HCT116 (cell line): ENCODE results near the gene CCK.

Experiments used
- CEBPB ChIP-seq: IDR thresholded peaks from 2 replicates; pipeline ENCODE4 v1.6.1; 2012; ENCODE audit warnings: low read depth
- CTCF ChIP-seq, 3 experiments: fragments of 200-600 bp in 1 of 3; sonication (generic) in 1 of 3; IDR thresholded peaks in 2 of 3; conservative IDR thresholded peaks in 1 of 3; 2 replicates each; pipeline ENCODE4 v1.5.1; 2012 to 2017; ENCODE audit warnings: low read depth in 2 of 3, low read length in 2 of 3, antibody characterized with exemption in 1 of 3, borderline replicate concordance in 1 of 3, control low read depth in 1 of 3, mild to moderate bottlenecking in 1 of 3, mixed read lengths in 1 of 3, mixed run types in 1 of 3, moderate library complexity in 1 of 3; ENCODE audit not compliant: insufficient read depth in 1 of 3
- ELF1 ChIP-seq: IDR thresholded peaks from 2 replicates; pipeline ENCODE4 v1.6.1; 2012; ENCODE audit warnings: low read depth, borderline replicate concordance
- EZH2 ChIP-seq: fragments of 200-600 bp; sonication (generic); IDR thresholded peaks from 2 replicates; pipeline ENCODE4 v1.6.1; 2017; ENCODE audit warnings: antibody characterized with exemption, mixed run types
- EZH2phosphoT487 ChIP-seq: fragments of 200-600 bp; IDR thresholded peaks from 2 replicates; pipeline ENCODE4 v1.6.1; 2018; ENCODE audit warnings: antibody characterized with exemption, borderline replicate concordance
- JUND ChIP-seq: IDR thresholded peaks from 2 replicates; pipeline ENCODE4 v1.6.1; 2012
- POLR2A ChIP-seq: IDR thresholded peaks from 2 replicates; pipeline ENCODE4 v1.7.0; 2011; ENCODE audit warnings: borderline replicate concordance; ENCODE audit not compliant: insufficient read depth, insufficient read length; ENCODE audit errors: extremely low read depth
- POLR2AphosphoS5 ChIP-seq: IDR thresholded peaks from 2 replicates; pipeline ENCODE4 v1.6.1; 2011; ENCODE audit warnings: mild to moderate bottlenecking, low read depth, low read length, moderate library complexity
- RAD21 ChIP-seq: IDR thresholded peaks from 2 replicates; pipeline ENCODE4 v1.6.1; 2012; ENCODE audit warnings: low read depth, mild to moderate bottlenecking
- REST ChIP-seq: IDR thresholded peaks from 2 replicates; pipeline ENCODE4 v1.6.1; 2012; ENCODE audit warnings: low read depth
- TF ChIP-seq, protein P1 (sequence below): IDR thresholded peaks from 2 replicates; pipeline ENCODE4 v1.6.1; 2012

GRCh38 chr3:42220436-42221121 is 45.4 kb downstream of the CCK start:
- TF ChIP-seq POLR2A (no peak), CTCF (IDR thresholded peaks at IDR 0.05 in 2 of 3, conservative IDR thresholded peaks at IDR 0.05 in 1 of 3; ENCODE audit: borderline replicate concordance in 1 of 3, insufficient read depth in 1 of 3, low read depth in 2 of 3, low read length in 2 of 3) (no peak), POLR2AphosphoS5 (no peak), CEBPB (no peak), EZH2 (no peak), REST (no peak), EZH2phosphoT487 (no peak), ELF1 (no peak), JUND (no peak), RAD21 (no peak)
- TF ChIP-seq, protein P1, sequence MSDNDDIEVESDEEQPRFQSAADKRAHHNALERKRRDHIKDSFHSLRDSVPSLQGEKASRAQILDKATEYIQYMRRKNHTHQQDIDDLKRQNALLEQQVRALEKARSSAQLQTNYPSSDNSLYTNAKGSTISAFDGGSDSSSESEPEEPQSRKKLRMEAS = no peak
